AG09309 (cell line): Measurements from ENCODE around the gene ESPNL.

Experiments used
- DNase-seq: peaks from one replicate; pipeline ENCODE4 v3.0.0-alpha.2; 2010; ENCODE audit warnings: low read depth
- H3K4me3 ChIP-seq: 2 replicates; pipeline ENCODE4 v1.5.1; 2011; ENCODE audit warnings: mild to moderate bottlenecking, low read depth, low read length, moderate library complexity; ENCODE audit not compliant: control insufficient read depth
- CTCF ChIP-seq: IDR thresholded peaks from 2 replicates; pipeline ENCODE4 v1.5.1; 2011; ENCODE audit warnings: mild to moderate bottlenecking, low read depth, low read length, inconsistent platforms; ENCODE audit not compliant: insufficient read depth, control insufficient read depth; ENCODE audit errors: missing control alignments

Gene ESPNL

GRCh38 chr2:238151628-238152235, 51.6 kb downstream of the ESPNL start:
- DNase-seq, result no peak
- H3K4me3 ChIP-seq, result no peak overlapping the region
- TF ChIP-seq CTCF, result no peak

- no peak for TF ChIP-seq CTCF
- no peak overlapping the region for H3K4me3 ChIP-seq
- DNase-seq, result no peak
Observed at GRCh38 chr2:238152771-238153688, 52.9 kb downstream of the ESPNL start.

- DNase-seq, result no peak
- H3K4me3 ChIP-seq, result no peak overlapping the region
- no peak for TF ChIP-seq CTCF
Observed at GRCh38 chr2:238154570-238154969, 54.4 kb downstream of the ESPNL start.

GRCh38 chr2:238155051-238155760, 55.1 kb downstream of the ESPNL start:
- H3K4me3 ChIP-seq, result no peak overlapping the region
- no peak for TF ChIP-seq CTCF
- no peak for DNase-seq

- no peak for TF ChIP-seq CTCF
- DNase-seq, result no peak
Observed at GRCh38 chr2:238155761-238156694, 55.9 kb downstream of the ESPNL start.

More at GRCh38 chr2:238155761-238156694, 55.9 kb downstream of the ESPNL start:
- H3K4me3 ChIP-seq, result no peak overlapping the region
